HUDEP-2 (cell line): Measurements from ENCODE around the gene ARFRP1.

Source experiments
- DNase-seq, 76 experiments: peaks; one replicate each; lab custom pipeline; 2025; ENCODE audit not compliant: unreplicated experiment in 76 of 76; lab: John Stamatoyannopoulos, UW

The ARFRP1 gene

GRCh38 chr20:63692436-63693082, 15.2 kb downstream of the ARFRP1 start:
- DNase-seq = no peak

GRCh38 chr20:63691711-63692435, 15.9 kb downstream of the ARFRP1 start:
- no peak for DNase-seq

GRCh38 chr20:63690898-63691710, 16.7 kb downstream of the ARFRP1 start:
- no peak for DNase-seq

GRCh38 chr20:63690003-63690897, 17.5 kb downstream of the ARFRP1 start:
- DNase-seq = no peak

GRCh38 chr20:63689046-63690002, 18.5 kb downstream of the ARFRP1 start:
- no peak for DNase-seq

GRCh38 chr20:63688228-63689045, 19.3 kb downstream of the ARFRP1 start:
- DNase-seq = no peak

GRCh38 chr20:63687419-63688178, 20.2 kb downstream of the ARFRP1 start:
- DNase-seq = no peak

- DNase-seq = no peak
These were observed 21.1 kb downstream of the ARFRP1 start for GRCh38 chr20:63686492-63687321.

- DNase-seq = no peak
These were observed 21.7 kb downstream of the ARFRP1 start for GRCh38 chr20:63686094-63686491.

GRCh38 chr20:63685269-63686026, 22.3 kb downstream of the ARFRP1 start:
- DNase-seq = no peak

GRCh38 chr20:63682384-63683139, 25.2 kb downstream of the ARFRP1 start:
- DNase-seq = no peak

- no peak for DNase-seq
These were observed 26.1 kb downstream of the ARFRP1 start for GRCh38 chr20:63681609-63682142.

- DNase-seq = no peak
These were observed 26.7 kb downstream of the ARFRP1 start for GRCh38 chr20:63680857-63681608.

GRCh38 chr20:63680427-63680826, 27.3 kb downstream of the ARFRP1 start:
- DNase-seq = no peak
